ENCODE measurements around the gene BRD4. TPM values are rescaled to one million over a fixed set of nuclear protein-coding genes. Genes with fewer than 3 reads are reported as not detected.

The BRD4 gene
- total and polyA plus RNA-seq, 10 of the 15 experiments (the other 5 are each of a cell fraction or from before 2014, with no cell fraction given): 5.3 to 84.4 (median 11.8) TPM

- 28% methylated on average over 42 of the region's 91 CpGs for WGBS (ENCODE audit: insufficient coverage, insufficient replicate concordance, low lambda C conversion rate, missing lambda C conversion rate)
- no peaks in the 10 kb centered on the region for H4K20me1 ChIP-seq (ENCODE audit: control insufficient read depth, insufficient read depth)
- no peak for FAIRE-seq
- no peaks in the 10 kb centered on the region for H3K79me2 ChIP-seq (ENCODE audit: control insufficient read depth, insufficient read depth, low read length)
- in situ Hi-C loops (cut with MboI) (no loop called here), intact Hi-C loops (cut with micrococcal nuclease; ENCODE audit: unreplicated experiment) (no loop called here)
- ChIA-PET CTCF (no interaction called here), POLR2A (interaction anchor here (0.6 kb wide), 1 partner anchor 559 kb away, joined by 5 read pairs; no protein-coding TSS in a partner anchor), SMC1A (ENCODE audit: uncharacterized antibody, unreplicated experiment) (no interaction called here), RAD21 (ENCODE audit: unreplicated experiment) (no interaction called here)
- no peak for ATAC-seq
- TF ChIP-seq JUNB (IDR thresholded peaks at IDR 0.05) (no peak), IRF4 (IDR thresholded peaks at IDR 0.05; ENCODE audit: low read depth, low read length) (no peak), CHD1 (IDR thresholded peaks at IDR 0.05; ENCODE audit: low read depth, low read length) (no peak), HDGF (IDR thresholded peaks at IDR 0.05) (no peak), USF1 (IDR thresholded peaks at IDR 0.05; ENCODE audit: borderline replicate concordance, extremely low read length, insufficient read depth, low read depth, low read length) (no peak), BACH1 (IDR thresholded peaks at IDR 0.05; ENCODE audit: borderline replicate concordance) (no peak), MTA3 (IDR thresholded peaks at IDR 0.05; ENCODE audit: borderline replicate concordance, low read length) (no peak), ZNF24 (IDR thresholded peaks at IDR 0.05) (no peak), ZSCAN29 (IDR thresholded peaks at IDR 0.05) (no peak), KAT2A (conservative IDR thresholded peaks at IDR 0.05; ENCODE audit: control insufficient read depth, low read depth, low read length) (no peak), TBL1XR1 (IDR thresholded peaks at IDR 0.05; ENCODE audit: low read depth, low read length) (no peak)
- TF ChIP-seq, protein P1, sequence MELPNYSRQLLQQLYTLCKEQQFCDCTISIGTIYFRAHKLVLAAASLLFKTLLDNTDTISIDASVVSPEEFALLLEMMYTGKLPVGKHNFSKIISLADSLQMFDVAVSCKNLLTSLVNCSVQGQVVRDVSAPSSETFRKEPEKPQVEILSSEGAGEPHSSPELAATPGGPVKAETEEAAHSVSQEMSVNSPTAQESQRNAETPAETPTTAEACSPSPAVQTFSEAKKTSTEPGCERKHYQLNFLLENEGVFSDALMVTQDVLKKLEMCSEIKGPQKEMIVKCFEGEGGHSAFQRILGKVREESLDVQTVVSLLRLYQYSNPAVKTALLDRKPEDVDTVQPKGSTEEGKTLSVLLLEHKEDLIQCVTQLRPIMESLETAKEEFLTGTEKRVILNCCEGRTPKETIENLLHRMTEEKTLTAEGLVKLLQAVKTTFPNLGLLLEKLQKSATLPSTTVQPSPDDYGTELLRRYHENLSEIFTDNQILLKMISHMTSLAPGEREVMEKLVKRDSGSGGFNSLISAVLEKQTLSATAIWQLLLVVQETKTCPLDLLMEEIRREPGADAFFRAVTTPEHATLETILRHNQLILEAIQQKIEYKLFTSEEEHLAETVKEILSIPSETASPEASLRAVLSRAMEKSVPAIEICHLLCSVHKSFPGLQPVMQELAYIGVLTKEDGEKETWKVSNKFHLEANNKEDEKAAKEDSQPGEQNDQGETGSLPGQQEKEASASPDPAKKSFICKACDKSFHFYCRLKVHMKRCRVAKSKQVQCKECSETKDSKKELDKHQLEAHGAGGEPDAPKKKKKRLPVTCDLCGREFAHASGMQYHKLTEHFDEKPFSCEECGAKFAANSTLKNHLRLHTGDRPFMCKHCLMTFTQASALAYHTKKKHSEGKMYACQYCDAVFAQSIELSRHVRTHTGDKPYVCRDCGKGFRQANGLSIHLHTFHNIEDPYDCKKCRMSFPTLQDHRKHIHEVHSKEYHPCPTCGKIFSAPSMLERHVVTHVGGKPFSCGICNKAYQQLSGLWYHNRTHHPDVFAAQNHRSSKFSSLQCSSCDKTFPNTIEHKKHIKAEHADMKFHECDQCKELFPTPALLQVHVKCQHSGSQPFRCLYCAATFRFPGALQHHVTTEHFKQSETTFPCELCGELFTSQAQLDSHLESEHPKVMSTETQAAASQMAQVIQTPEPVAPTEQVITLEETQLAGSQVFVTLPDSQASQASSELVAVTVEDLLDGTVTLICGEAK (IDR thresholded peaks at IDR 0.05; ENCODE audit: borderline replicate concordance): no peak
- TF ChIP-seq, protein P2, sequence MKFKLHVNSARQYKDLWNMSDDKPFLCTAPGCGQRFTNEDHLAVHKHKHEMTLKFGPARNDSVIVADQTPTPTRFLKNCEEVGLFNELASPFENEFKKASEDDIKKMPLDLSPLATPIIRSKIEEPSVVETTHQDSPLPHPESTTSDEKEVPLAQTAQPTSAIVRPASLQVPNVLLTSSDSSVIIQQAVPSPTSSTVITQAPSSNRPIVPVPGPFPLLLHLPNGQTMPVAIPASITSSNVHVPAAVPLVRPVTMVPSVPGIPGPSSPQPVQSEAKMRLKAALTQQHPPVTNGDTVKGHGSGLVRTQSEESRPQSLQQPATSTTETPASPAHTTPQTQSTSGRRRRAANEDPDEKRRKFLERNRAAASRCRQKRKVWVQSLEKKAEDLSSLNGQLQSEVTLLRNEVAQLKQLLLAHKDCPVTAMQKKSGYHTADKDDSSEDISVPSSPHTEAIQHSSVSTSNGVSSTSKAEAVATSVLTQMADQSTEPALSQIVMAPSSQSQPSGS (IDR thresholded peaks at IDR 0.05; ENCODE audit: low read length): no peak
- TF ChIP-seq, protein P3, sequence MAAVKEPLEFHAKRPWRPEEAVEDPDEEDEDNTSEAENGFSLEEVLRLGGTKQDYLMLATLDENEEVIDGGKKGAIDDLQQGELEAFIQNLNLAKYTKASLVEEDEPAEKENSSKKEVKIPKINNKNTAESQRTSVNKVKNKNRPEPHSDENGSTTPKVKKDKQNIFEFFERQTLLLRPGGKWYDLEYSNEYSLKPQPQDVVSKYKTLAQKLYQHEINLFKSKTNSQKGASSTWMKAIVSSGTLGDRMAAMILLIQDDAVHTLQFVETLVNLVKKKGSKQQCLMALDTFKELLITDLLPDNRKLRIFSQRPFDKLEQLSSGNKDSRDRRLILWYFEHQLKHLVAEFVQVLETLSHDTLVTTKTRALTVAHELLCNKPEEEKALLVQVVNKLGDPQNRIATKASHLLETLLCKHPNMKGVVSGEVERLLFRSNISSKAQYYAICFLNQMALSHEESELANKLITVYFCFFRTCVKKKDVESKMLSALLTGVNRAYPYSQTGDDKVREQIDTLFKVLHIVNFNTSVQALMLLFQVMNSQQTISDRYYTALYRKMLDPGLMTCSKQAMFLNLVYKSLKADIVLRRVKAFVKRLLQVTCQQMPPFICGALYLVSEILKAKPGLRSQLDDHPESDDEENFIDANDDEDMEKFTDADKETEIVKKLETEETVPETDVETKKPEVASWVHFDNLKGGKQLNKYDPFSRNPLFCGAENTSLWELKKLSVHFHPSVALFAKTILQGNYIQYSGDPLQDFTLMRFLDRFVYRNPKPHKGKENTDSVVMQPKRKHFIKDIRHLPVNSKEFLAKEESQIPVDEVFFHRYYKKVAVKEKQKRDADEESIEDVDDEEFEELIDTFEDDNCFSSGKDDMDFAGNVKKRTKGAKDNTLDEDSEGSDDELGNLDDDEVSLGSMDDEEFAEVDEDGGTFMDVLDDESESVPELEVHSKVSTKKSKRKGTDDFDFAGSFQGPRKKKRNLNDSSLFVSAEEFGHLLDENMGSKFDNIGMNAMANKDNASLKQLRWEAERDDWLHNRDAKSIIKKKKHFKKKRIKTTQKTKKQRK (IDR thresholded peaks at IDR 0.05; ENCODE audit: low read depth, low read length): no peak
- BruUV-seq (replicated peaks): no TSS peak
- no peaks in the 10 kb centered on the region for H3K9me3 ChIP-seq (replicated peaks; ENCODE audit: control insufficient read depth, insufficient read depth, low read length)
- H3K9ac ChIP-seq (ENCODE audit: control insufficient read depth, insufficient read depth, low read length): no peak overlapping the region
- H3K27me3 ChIP-seq (replicated peaks in 1 of 2; ENCODE audit: control insufficient read depth in 2 of 2, insufficient read depth in 2 of 2, low read length in 1 of 2): peaks cover 0 to 2% of the 10 kb centered on the region in 2 experiments; a peak in 2 of 4 replicates
- H3K4me2 ChIP-seq (ENCODE audit: control insufficient read depth, insufficient read depth): no peak overlapping the region
- H3K4me1 ChIP-seq (ENCODE audit: control insufficient read depth, insufficient read depth, low read length): no peaks in the 10 kb centered on the region
- H3K27ac ChIP-seq (ENCODE audit: control insufficient read depth, insufficient read depth): no peak overlapping the region
- DNase-seq (ENCODE audit: low read depth, low spot score): no peak
- no peak overlapping the region for H3K4me3 ChIP-seq
- H3K36me3 ChIP-seq (ENCODE audit: control insufficient read depth in 2 of 2, insufficient read depth in 2 of 2, low read length in 1 of 2): no peaks in the 10 kb centered on the region
- no peak overlapping the region for H2AFZ ChIP-seq (ENCODE audit: control insufficient read depth, low read depth, low read length)
Observed at GRCh38 chr19:15195371-15196334, 136.7 kb downstream of the BRD4 start.
